GDM1 (cell line): Measurements from ENCODE around the gene FAM185A.
"Not testable (repeated sequence)": the region's sequence is repeated elsewhere in the genome, so short reads cannot be mapped to it uniquely, and the experiment has no call there.

ENCODE experiments used
- DNase-seq: peaks from one replicate; lab custom pipeline; 2025; lab: John Stamatoyannopoulos, UW

The FAM185A gene

DNA sequence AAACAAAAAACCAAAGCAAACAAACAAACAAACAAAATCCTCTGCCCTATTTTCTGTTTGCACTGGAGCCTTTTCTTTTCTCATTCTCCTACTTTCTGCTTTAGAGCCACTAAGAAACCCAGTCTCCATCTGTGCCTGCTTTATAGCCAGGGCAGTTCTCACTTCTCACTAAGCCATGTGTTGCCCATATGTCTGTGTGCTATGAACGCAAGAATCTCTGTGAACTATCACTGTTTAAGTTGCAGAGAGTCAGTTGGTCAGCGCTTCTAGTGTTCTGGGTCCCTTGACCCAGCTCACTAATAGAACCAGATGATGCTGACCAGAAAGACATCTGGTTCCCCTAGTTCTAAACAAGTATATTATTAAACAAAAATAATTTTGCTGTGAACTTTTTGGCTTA is 81.4 kb downstream of the FAM185A start:
- no peak for DNase-seq

DNA sequence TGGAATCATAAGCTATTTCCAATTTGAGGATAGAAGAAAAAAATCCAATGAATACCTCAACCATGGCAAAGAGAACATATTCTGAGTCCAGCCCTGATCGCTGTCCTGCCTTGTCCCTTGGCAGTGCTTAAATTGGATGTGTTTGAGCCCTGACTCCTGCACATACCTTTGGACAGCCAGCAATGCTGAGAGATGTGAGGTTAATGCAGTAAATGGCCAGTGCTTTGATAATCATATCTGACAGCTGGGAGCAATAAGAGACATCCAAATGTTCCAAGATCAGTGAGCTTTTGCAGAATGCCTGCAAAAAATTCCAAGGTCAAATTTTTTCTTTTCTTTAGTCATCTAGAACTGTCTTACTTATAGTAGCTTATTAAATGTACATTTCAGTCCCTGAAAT is 83.9 kb downstream of the FAM185A start:
- no peak for DNase-seq

DNA sequence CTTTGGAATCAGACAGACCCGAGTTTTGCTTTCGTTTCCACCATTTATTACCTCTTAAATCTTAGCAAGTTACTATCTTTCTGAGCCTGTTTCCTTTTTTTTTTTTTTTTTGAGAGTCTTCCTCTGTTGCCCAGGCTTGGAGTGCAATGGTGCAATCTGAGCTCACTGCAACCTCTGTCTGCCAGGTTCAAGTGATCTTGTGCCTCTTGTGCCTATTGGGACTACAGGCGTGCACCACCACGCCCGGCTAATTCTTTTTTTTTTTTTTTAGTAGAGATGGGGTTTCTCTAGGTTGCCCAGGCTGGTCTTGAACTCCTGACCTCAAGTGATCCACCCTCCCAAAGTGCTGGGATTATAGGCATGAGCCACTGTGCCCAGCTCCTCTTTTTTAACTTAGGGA is 84.5 kb downstream of the FAM185A start:
- DNase-seq = no peak

DNA sequence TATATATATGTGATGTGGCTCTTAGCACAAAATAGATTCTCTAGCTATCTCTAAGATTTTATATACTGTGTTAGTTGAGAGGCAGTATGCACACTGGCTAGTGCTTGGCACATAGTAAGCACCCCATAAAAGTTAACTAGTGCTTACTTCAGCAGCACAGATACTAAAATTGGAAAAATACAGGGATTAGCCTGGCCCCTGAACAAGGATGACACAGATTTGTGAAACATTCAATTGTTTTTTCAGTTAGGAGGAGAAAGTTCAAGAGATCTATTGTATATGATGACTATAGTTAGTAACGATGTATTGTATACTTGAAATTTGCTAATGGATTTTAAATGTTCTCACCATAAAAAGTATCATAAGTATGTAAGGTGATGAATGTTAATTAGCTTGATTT is 85.7 kb downstream of the FAM185A start:
- DNase-seq = no peak

DNA sequence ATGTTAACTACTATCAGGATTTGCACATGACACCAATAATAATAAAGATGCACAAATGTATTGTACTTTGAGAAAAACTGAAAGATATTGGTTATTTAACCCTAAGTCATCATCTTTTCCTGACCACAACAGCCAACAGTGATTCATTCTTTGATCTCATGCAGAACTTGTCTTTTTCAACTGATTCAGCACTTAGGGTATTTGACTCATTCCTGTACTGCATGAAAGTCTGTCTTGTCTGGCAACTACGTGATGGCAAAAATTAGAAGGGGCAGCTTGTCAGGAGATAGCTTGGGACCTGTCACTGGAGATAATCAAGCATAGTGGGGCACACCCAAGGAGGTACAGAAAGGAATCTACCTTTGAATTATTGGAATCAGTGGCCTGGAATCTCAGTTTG is 86.2 kb downstream of the FAM185A start:
- DNase-seq = no peak

DNA sequence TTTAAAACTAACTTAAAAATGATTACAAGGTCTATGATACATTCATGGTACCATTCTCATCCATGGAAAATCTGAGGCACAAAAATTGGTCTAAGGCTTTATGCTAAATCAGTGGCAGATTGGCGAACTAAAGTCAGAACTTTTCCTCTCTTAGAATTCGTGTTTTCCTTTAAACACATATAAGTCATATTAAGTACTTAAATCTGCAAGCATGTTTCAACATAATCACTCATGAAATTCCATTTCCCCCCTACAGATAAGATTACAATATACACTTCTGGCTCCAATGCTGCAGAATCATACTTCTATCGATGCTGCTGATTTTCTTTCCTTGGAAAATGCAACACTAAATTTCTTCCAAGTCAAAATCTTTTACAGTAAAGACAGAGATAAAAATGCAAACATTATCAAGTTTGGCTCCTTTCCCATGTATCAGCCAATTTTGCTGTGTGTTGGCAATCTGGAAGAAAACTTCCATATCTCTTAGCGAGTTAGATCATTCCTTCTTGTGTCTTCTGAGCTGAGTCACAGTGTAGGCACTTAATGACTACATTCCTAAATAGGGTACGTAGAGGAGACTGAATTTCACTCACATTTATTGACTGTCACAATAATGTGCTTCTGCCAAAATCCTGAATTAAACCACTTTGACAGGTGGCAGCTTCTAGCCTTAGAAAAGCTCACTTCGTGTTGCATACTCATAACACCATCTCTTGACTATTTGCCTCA is 87.6 kb downstream of the FAM185A start:
- DNase-seq = no peak

DNA sequence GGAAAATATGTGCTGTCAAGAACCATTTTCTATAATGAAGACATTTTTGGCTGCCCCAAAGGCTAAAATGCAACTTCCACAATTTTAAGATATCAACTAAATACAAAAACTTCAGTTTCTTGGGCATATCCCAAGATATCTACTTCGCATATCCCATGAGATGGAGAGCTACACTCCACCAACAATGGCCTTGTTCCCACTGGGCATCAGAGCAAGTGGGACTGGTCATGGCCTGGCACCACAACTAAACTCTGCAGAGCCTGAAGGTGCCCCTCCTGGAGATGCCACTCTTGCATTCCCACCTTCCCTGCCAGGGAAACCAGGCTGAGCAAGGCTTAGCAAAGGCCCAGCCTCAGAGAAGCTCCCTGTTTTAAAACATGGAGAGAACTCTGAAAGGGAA is 88.2 kb downstream of the FAM185A start:
- no peak for DNase-seq

DNA sequence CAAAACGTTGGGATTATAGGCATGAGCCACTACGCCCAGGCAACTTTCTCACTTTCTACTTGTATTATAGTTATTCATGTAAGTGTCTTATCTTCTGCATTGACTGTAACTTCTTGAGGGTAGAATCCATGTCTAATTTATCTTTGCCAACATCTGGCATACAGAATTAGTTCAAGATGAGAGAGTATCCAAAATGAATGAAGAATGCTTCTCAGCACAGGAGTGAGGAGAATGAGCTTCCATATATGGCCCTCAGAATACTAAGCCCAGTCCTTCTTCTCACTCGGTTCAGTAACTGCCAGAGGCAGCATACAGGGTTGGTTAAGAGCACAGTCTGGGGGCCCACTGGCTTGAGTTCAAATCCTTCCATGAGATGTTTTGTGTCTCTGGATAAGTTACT is 89.0 kb downstream of the FAM185A start:
- DNase-seq = no peak

DNA sequence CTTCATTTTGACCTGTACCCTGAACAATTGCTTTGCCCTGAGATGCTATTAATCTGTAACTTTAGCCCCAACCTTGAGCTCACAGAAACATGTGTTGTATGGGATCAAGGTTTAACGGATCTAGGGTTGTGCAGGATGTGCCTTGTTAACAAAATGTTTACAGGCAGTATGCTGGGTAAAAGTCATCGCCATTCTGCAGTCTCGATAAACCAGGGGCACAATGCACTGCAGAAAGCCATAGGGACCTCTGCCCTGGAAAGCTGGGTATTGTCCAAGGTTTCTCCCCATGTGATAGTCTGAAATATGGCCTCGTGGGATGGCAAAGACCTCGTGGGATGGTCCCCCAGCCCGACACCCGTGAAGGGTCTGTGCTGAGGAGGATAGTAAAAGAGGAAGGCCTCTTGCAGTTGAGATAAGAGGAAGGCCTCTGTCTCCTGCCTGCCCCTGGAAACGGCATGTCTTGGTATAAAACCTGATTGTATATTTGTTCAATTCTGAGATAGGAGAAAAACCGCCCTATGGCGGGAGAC is 89.8 kb downstream of the FAM185A start:
- DNase-seq = not testable (repeated sequence)

DNA sequence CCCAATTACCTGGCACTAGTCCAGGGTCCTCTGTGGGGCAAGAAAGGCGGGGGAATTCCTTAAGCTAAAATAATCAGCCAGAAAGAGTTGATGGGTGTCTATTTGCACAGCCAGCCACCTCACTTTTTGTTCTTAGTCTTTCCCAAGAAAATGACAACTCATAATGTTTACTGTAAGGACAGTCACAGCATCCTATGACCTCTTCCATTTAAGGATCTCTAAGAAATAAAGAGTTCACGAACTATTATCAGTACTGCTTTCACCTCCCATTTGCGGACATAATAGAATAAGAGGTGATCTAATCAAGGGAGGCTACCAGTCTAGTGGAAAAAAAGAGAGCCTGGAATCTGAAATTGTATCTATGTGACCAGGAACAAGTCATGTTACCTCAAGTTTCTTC is 91.6 kb downstream of the FAM185A start:
- no peak for DNase-seq

DNA sequence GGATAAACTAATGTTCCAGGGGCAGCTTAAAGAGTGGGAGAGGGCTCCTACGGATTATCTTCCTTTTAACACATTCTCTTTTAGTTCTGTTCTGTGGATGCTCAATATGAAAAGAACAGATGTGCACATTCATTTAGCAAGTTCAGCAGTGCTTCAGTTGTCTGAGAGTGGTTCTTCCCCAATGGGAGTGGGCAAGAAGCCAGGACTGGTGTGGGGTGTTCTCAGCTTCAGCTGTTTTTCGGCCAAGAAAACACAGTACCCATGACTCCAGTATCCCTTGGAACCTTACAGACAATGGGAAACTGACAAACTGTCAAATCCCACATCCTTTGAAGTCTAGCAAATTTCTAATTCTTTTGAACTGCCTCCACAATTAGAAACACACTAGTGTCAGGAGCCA is 92.5 kb downstream of the FAM185A start:
- no peak for DNase-seq

DNA sequence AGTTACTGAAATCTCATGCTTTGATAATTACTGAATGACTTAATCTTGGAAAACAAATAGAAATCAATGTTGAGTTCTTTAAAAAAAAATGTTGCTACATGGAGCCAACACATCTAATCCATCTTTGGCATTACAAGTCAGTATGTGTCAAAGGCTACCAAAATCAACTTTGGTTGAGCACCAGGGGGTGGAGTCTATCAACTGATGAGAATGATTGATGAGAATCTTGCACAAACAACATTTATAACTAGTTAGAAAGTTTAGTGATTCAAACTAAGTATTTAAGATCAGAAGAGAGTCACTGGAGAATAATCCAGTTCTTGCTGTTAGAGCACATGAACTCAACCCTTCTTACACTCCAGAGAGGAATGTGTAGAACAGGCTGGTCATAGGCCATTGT is 93.5 kb downstream of the FAM185A start:
- no peak for DNase-seq

DNA sequence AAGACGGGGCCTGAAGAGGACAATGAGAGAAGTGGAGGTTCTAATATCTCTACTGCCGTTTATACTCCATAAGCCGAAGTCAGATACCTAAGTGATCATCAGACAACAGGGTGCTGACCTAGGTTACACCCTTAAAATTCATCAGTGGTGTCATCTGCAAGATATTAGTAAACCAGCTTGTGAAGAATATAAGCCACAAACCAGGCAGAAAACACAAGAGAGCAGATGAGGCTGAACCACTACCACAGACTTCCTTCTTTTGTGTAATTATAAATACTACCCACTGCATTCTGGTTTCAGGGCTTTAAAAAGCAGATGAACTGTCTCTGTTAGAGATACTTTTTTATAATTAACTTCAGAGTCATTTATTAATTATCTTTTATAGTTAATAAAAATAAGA is 95.1 kb downstream of the FAM185A start:
- DNase-seq = peak; percentile 11

DNA sequence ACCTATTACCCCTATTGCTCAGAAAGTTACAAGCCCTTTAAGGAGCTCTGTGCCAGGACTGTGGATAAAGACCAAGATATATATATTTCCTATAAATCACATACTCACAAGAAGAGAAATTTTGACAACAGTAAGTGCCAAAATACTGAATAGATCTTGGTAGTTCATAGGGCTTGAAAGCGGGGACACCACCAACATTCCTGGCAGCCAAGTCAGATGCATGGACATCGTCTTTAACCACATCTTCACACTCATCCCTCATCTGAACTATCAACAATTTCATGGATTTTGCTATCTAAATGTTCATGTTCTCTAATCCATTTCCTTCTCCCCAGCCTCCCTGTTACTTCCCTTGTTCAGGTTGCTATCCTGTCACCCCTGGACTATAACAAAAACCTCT is 96.5 kb downstream of the FAM185A start:
- no peak for DNase-seq

DNA sequence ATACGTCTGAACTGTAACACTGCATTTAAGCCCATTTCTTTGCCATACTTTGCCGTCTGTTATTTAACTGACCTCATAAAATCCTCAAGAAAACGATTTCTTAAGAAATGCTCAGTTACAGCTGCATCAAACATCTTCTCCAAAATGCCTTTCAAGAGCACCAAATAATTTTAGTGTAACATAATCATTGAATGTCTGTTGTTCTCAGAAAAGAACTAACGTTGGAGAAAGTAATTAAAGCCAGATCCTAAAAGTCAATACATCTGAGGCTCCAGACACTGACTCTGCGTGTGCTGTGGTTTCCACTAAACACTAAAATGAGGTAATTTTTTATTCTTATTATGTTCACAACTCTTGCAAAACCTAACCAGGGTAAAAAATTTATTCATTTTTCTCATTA is 100.3 kb downstream of the FAM185A start:
- DNase-seq = no peak

DNA sequence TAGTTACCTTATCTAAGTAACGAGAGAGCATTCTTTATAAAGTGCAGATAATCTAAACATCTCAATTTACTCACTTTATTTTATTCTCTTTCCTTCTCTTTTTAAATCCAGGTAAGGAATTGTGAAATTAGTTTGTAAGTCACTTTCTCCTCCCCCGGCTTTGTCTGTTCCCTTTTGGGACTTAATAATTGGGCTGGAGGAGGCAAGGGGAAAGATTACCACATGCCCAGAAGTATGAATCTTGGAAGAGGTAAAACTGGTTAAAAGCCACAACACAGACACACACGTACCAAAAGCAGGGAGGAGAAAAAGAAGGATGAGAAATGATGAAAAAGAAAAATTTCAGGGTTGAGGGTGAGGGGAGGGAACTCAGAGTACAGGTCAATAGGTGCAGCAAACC is 100.7 kb downstream of the FAM185A start:
- DNase-seq = no peak

DNA sequence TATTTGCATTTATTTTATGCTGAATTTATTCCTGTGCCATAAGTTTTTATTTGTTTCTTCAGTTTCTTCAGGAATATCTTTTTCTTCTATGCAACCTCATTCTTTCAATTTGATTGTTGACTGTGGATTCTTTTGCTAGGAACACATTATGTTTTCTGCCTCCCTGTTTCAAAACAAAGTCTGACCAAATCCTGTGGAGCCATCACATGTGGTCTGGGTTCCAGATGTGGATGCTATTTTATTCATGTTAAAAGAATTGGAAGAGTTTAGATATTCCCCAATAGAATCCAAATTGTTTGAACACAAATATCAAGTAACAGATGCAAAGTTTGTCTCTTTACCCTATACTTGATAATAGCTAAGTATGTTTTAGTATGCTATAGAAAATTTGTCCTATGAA is 107.2 kb downstream of the FAM185A start:
- DNase-seq = no peak
